Measurements from ENCODE around the gene NECTIN4. TPM values are rescaled to one million over a fixed set of nuclear protein-coding genes. Genes with fewer than 3 reads are reported as not detected.
A peak's percentile ranks its signal among the peaks of the same experiment; 100 is the strongest.

NECTIN4 gene
- total and polyA plus RNA-seq, 2 of the 13 experiments (the other 11 are each of a cell fraction or from before 2014, with no cell fraction given) = 5.9 to 12.4 TPM

DNA sequence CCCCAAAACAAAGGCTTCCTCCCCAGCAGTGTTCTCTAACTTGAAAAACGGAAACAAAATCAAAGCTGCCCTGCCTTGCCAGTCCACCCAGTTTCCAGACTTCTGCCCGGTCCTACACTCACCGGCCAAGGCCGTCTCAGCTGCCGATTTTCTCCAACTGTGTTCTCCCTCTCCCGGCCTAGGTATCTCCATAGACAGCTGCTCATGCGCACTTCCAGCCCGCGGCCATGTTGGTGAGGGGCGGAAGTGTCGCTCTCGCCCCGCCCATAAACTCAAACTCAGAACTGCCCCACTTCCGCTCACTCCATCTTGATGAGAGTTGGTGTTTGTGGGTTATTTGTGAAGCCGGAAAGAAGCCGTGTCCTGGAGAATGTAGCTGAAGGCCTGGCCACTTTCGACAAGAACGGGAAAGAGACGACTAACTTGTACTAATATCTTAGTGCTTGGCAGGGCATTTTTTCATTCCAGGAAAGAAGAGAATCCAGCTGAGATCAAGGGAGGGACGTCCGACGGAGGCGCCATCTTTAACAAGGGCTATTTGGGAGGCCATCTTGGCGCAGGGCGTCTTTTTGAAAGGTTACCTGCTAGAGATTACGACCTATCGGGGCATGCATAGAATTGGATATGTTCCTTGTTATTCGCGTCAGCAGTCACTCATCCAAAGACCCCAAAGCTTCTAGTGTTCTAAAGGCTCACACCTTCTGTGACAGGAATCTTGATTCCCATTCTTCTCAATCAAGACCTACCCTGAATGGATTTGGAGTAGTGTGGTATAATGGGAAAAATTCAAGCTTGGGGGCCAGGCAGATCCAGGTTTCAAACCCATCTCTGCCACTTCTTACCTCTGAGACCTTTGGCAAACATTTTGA lies 43.4 kb downstream of the NECTIN4 start, which contains the start of gene USF1 (continued):
- no peak for TF ChIP-seq ZNF513 (CRISPR knock-in tag; conservative IDR thresholded peaks at IDR 0.05)
- no peak for TF ChIP-seq PAF1 (CRISPR knock-in tag; IDR thresholded peaks at IDR 0.05)
- peak; percentile 15; the same call in 1 of the 2 replicates for TF ChIP-seq GATA4 (IDR thresholded peaks at IDR 0.05; ENCODE audit: borderline replicate concordance, low read depth)
- TF ChIP-seq HINFP (CRISPR knock-in tag; IDR thresholded peaks at IDR 0.05; ENCODE audit: low read depth) = no peak
- peak; percentile 99 for TF ChIP-seq YY1 (IDR thresholded peaks at IDR 0.05; ENCODE audit: insufficient read depth, insufficient replicate concordance, low read depth, low read length)
- TF ChIP-seq NFE2 (CRISPR knock-in tag; IDR thresholded peaks at IDR 0.05) = no peak
- TF ChIP-seq ZFP37 (CRISPR knock-in tag; IDR thresholded peaks at IDR 0.05; ENCODE audit: borderline replicate concordance) = no peak
- TF ChIP-seq SRF (IDR thresholded peaks at IDR 0.05; ENCODE audit: low read depth, low read length) = no peak
- TF ChIP-seq MED8 (CRISPR knock-in tag; IDR thresholded peaks at IDR 0.05; ENCODE audit: insufficient replicate concordance) = peak; percentile 47
- no peak for TF ChIP-seq ONECUT2 (CRISPR knock-in tag; IDR thresholded peaks at IDR 0.05)
- TF ChIP-seq, protein P1, sequence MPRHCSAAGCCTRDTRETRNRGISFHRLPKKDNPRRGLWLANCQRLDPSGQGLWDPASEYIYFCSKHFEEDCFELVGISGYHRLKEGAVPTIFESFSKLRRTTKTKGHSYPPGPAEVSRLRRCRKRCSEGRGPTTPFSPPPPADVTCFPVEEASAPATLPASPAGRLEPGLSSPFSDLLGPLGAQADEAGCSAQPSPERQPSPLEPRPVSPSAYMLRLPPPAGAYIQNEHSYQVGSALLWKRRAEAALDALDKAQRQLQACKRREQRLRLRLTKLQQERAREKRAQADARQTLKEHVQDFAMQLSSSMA (CRISPR knock-in tag; IDR thresholded peaks at IDR 0.05) = peak; percentile 71; the same call in 1 of the 2 replicates
- TF ChIP-seq BORCS8-MEF2B (CRISPR knock-in tag; IDR thresholded peaks at IDR 0.05) = no peak
- no peak for TF ChIP-seq ZNF782 (CRISPR knock-in tag; IDR thresholded peaks at IDR 0.05; ENCODE audit: borderline replicate concordance)
- TF ChIP-seq POLR2G (IDR thresholded peaks at IDR 0.05; ENCODE audit: low read depth, low read length) = peak; percentile 93
- peak; percentile 72; the same call in 1 of the 2 replicates for TF ChIP-seq MTF2 (CRISPR knock-in tag; IDR thresholded peaks at IDR 0.05; ENCODE audit: borderline replicate concordance)
- TF ChIP-seq, protein P2, sequence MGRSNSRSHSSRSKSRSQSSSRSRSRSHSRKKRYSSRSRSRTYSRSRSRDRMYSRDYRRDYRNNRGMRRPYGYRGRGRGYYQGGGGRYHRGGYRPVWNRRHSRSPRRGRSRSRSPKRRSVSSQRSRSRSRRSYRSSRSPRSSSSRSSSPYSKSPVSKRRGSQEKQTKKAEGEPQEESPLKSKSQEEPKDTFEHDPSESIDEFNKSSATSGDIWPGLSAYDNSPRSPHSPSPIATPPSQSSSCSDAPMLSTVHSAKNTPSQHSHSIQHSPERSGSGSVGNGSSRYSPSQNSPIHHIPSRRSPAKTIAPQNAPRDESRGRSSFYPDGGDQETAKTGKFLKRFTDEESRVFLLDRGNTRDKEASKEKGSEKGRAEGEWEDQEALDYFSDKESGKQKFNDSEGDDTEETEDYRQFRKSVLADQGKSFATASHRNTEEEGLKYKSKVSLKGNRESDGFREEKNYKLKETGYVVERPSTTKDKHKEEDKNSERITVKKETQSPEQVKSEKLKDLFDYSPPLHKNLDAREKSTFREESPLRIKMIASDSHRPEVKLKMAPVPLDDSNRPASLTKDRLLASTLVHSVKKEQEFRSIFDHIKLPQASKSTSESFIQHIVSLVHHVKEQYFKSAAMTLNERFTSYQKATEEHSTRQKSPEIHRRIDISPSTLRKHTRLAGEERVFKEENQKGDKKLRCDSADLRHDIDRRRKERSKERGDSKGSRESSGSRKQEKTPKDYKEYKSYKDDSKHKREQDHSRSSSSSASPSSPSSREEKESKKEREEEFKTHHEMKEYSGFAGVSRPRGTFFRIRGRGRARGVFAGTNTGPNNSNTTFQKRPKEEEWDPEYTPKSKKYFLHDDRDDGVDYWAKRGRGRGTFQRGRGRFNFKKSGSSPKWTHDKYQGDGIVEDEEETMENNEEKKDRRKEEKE (IDR thresholded peaks at IDR 0.05) = no peak
- peak; percentile 9; the same call in 1 of the 2 replicates for TF ChIP-seq KDM4B (CRISPR knock-in tag; IDR thresholded peaks at IDR 0.05)
- 0 out of 2 replicates have a peak, but pooled peaks have one; percentile 37 for TF ChIP-seq GATAD2A (CRISPR knock-in tag; IDR thresholded peaks at IDR 0.05)
- TF ChIP-seq HDAC6 (IDR thresholded peaks at IDR 0.05; ENCODE audit: low read depth, low read length) = no peak
- TF ChIP-seq HOMEZ (CRISPR knock-in tag; IDR thresholded peaks at IDR 0.05; ENCODE audit: low read depth) = peak; percentile 22; the same call in 1 of the 2 replicates

All from HepG2 (cell line).